ENCODE data around the gene NRSN2.

Gene NRSN2, protein sequence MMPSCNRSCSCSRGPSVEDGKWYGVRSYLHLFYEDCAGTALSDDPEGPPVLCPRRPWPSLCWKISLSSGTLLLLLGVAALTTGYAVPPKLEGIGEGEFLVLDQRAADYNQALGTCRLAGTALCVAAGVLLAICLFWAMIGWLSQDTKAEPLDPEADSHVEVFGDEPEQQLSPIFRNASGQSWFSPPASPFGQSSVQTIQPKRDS

DNA sequence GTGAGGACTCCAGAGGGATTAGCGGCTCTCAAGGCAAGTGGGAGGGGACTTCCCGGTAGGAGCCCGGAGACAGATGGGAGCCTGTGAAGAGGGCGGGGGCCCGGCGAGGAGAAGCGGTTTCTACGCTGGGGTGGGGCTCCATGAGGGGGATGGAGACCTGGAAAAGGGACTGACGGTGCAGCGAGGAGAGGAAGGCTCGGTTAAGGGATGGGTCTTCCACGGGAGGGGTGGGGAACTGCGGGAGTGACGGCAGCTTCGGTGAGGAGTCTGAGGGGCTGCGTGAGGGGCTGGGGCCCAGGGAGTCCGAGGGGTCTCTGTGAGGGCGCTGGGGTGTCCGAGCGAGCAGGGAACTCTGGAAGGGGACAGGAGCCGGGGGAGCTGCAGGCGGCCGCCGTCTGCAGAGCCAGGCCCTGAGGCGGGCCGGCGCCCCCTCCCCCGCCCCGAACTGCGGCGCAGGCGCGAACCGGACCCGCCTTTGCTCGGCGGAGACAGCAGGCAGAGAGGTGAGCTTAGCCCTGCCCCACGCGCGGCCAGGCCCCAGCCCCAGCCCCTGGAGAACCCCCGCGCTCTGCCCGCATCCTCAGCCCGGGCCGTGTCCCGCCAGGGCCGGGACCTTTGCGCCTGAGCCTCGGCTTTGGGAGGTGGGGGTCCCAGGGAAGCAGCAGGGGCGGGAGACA, at the start of gene NRSN2:
NRSN2 (plus strand) TSS at position 472 of the 677 bp plus-strand sequence. CDS start 2,533 bp downstream, outside the sequence.
- DNase-seq (ENCODE audit: low read depth), result peak; percentile 77

DNA sequence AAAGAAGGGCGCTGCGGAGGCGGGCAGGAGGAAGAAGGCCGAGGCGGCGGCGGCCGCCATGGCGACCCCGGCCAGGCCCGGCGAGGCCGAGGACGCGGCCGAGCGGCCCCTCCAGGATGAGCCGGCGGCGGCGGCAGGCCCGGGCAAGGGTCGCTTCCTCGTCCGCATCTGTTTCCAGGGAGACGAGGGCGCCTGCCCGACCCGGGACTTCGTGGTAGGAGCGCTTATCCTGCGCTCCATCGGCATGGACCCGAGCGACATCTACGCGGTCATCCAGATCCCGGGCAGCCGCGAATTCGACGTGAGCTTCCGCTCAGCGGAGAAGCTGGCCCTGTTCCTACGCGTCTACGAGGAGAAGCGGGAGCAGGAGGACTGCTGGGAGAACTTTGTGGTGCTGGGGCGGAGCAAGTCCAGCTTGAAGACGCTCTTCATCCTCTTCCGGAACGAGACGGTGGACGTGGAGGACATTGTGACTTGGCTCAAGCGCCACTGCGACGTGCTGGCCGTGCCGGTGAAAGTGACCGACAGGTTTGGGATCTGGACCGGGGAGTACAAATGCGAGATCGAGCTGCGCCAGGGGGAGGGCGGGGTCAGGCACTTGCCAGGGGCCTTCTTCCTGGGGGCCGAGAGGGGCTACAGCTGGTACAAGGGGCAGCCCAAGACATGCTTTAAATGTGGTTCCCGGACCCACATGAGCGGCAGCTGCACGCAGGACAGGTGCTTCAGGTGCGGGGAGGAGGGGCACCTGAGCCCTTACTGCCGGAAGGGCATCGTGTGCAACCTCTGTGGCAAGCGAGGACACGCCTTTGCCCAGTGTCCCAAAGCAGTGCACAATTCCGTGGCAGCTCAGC, 48.8 kb upstream of the NRSN2 start:
- DNase-seq (ENCODE audit: low read depth), result peak; percentile 86

DNA sequence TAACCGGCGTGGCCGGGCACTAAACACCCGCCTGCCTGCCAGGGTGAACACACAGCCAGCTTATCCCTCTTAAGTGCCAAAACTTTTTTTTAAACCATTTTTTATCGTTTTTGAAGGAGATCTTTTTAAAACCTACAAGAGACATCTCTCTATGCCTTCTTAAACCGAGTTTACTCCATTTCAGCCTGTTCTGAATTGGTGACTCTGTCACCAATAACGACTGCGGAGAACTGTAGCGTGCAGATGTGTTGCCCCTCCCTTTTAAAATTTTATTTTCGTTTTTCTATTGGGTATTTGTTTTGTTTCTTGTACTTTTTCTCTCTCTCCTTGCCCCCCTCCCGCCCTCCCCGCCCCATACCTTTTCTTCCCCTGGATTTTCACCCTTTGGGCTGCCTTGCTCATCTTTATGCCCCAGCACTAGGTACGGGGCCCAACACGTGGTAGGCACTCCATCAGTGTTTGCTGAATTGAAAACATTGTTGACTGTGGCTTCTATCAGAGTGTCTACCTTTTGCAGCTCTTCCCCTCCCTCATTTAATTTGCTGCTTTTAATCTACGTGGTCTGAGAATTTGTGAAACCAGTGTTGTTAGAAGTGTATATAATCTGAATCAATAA, 48.0 kb upstream of the NRSN2 start:
- DNase-seq (ENCODE audit: low read depth), result no peak

DNA sequence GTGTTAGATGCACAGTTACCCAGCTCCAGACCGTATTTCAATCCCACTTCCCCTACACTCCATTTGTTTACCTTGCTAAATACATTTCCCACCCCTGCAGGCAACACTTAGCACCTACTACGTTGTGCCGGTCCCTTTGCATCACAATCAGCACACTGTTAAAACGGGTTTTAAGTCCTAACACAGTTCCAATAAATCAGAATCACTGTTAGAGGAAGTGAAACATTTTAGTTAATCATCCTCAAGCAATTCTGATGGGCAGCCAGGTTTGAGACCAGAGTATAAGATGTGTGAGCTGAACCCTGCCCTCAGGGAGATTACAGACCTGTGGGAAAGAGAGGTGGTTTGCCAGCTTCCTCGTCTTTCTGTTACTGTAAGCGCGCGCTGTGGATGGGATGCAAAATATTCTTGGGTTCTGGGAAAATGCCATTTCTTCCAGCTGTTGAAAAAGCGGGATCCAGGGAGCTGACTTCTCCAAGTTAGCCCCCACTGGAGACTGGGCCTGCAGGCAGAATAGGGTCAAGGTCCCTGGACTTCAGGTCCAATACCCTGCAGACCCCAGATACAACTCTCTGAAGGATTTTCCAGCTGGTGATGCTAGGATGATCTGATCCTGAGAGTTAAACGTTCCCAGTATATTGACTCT, 46.4 kb upstream of the NRSN2 start:
- no peak for DNase-seq (ENCODE audit: low read depth)

DNA sequence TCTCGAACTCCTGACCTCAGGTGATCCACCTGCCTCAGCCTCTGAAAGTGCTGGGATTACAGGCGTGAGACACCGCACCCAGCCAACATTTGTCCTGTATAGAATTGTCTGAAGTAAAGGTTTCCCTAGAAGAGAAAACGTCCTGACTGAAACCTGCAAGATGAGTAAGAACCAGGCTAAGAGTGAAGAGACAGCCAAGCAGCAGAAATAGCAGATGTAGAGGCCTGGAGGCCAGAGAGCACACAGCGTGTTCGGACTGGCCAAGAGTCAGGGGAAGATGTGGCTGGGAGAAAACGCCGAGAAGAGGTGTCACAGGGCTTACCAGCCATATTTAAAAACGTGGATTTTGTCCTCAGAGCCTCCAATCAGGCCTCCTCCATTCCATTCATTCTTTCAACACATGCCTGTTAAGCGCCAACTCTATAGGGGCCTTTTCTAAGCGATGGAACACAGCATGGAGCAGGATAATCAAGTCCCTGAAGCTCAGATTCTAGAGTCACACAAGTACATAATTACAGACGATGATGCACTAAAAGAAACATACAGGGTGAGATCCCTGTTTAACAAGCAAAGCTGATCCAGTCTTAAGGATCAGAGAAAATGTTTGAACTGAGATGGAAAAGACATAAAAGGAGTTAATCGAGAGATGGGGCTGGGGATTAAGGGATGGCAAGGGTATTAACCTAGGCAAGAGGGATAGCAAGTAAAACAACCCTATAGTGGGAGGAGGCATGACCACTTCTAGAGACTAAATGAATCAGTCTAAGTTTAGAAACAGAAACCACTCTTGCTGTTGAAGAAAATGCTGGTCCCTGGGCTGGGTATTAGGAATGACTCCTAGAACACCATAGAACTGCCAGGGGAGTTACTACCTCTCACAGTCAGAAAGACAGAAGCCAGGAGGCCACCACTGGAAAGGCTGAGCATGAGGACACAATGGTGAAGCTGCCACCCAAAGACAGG, 44.7 kb upstream of the NRSN2 start:
- no peak for DNase-seq (ENCODE audit: low read depth)

DNA sequence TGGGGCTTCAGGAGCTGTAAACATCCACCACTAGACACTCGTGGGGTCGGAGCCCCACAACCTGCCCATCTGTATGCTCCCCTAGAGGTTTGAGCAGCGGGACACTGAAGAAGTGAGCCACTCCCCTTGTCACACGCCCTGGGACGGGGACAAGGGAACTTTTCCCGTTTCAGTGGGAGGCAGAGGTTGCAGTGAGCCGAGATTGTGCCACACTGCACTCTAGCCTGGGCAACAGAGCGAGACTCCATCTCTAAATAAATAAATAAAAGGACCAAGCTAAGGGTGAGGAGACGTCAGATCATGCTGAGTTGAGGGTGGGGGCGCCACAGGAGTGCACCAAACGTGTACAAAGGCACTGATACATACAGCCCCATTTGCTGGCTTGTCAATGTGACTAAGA, 41.2 kb upstream of the NRSN2 start:
- no peak for DNase-seq (ENCODE audit: low read depth)

DNA sequence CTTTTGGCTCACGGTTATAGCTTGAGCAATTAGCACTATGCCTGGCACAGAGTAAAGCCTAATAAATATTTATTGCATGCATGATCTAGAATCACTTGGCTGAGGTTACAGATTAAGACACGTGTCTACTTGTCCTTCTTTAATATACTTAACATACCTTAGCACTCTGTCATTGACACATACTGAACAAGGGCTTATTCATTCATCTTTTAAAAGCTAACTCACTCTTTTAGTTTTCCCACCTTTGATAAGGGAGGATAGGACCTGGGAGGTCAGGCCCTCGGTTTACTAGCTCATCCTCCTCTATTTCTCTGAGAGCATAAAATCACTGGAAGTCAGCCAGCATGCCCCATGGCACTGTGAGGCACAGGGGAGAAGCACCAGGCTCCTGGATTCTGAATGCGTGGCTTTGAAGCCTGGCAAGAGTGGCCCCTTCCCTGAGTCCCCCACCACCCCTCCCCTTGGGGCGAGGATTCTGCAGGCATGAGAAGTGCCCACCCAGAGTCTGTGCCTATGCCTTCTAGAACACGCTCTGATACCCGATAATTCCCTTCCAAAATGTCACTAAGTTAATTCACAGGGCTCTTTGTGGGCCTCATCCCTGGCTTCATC, 38.4 kb upstream of the NRSN2 start:
- no peak for DNase-seq (ENCODE audit: low read depth)

DNA sequence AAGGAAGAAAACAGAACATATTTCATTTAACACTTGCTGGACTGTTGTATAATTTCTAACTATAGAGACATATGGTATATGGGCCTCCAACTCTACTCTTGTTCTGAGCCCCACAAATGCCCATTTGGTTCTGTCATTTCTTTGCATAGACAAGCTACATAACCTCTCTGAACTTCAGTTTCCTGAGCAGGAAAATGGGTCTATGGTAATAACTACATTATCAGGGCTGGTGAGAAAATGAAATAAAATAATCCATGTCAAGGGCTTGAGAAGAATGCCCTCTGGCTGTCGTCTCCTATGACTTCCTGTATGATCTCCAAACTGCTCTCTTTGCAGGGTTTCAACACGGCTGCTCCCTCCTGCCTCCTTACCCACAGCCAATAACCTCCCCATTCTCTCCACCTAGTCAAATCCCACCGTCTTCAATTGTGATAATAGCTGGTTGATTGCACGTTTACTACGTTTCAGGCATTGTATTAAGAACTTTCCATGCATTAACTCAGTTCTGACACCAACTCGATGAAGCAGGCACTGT, 37.5 kb upstream of the NRSN2 start:
- DNase-seq (ENCODE audit: low read depth), result peak; percentile 66

DNA sequence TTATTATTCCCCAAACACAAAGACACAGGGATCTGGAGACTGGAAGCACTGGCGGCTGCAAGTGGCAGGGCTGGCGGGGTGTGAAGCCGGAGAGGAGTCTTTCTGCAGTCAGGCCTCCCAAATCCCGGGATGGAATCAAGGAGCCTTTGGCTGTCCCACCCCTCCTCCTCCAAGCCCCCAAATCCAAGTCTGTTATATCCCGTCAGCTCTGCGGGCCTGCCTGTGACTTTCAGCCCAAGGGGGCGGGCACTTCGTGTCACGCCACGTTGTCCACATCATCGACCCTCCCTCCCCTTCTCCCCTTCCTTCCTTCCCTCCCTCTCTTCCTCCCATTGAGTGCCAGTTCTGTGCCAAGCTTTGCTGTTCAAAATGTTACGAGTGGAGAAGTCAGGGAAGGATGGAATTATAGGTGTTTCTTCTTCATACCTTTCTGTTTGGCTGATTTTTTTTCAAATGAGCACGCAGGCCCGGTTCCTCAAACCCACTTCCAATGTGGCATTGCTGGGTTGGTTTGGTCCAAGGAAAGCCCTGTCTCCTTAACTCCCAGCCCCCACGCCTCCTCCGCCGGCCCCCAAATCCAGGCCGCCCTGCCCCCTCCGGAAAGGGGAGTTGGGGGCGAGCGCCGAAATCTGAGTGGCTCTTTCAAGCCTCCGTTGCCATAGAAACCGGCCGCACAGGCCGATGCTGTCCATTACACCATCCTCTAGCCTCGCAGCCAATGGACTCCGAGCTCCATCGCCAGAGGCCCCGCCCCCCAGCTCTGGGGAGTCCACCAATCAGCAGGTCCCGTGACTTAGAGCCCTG, 36.9 kb upstream of the NRSN2 start:
- peak; percentile 100 for DNase-seq (ENCODE audit: low read depth)

DNA sequence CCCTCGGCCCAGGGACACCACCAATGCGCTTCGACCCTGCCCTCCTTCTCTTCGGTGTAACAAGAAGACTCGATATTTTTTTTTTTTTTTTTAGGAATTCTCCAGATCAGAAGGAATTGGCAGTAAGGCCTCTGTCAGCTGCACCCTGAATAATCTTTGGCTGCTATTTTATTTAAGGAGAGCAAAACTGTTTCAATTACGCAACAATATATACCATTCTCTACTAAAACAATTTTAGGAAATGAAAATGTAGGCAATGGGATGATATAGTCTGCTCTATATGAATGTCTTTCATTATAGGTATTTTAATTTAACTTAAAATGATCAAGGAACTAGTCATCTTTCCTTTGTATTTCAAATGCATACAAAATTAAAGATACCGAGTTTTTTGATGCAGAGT, 36.3 kb upstream of the NRSN2 start:
- no peak for DNase-seq (ENCODE audit: low read depth)

DNA sequence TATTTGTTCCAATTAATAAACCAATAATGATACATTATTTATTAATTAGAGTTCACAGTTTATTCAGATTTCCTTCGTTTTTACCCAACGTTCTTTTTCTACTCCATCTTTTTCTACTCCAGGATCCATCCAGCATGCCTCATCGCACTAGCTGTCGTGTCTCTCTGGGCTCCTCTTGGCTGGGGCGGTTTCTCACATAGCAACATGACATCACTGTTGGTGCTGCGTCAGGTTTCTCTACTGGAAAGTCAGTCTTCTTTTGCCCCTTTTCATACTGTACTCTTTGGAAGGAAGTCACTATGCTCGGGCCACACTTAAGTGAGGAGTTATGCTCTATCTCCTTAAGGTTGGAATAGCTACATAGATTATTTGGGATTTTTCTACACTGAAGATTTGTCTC, 35.3 kb upstream of the NRSN2 start:
- DNase-seq (ENCODE audit: low read depth), result no peak

DNA sequence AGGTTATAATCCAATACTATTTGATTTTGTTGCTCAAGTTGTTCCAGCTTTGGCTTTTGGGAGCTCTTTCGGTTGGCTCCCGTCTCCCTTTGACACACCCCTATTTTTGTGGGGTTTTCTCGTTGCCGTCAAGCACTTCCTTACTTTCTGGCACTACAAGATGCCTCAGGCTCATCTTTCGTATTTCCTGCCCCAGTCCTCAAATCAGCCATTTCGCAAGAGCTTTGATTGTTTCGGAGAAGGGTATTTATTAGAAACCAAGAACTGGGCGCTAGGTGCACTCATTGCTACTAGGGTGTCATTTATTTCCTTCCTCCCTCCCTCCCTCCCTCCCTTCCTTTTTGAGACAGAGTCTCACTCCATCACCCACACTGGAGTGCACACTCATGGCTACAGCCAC, 34.8 kb upstream of the NRSN2 start:
- DNase-seq (ENCODE audit: low read depth), result no peak

DNA sequence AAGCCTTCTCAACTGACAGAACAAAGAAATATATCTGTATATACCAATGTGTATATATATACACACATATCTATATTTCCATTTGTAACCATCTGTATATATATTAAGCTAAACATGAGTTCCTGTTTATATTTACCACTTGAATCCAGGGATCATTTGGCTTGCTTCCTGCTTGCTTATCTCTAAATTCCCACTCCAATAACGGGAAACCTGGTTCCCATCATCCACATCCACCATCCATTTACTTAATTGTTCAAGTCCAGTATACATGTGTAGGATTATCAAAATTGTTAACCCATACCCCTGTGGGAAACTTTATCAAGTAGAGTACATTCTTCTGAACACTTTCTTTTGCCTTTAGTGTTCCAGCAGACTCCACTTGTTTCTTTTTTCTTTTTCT, 34.0 kb upstream of the NRSN2 start:
- no peak for DNase-seq (ENCODE audit: low read depth)

DNA sequence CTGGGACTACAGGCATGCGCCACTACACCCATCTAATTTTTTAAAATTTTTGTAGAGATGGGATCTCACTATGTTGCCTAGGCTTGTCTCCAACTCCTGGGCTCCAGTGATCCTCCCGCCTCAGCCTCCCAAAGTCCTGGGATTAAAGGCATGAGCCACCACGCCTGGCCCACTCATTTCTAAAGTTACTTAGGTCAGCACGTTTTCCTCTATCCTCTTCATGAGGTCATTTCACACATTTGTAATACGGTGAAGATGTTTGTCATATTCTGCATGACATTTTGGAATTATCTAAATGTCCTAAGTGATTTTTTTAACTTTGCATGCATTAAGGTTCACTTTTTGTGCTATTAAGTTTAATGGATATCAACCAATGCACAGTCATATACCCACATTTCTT, 33.5 kb upstream of the NRSN2 start:
- no peak for DNase-seq (ENCODE audit: low read depth)

DNA sequence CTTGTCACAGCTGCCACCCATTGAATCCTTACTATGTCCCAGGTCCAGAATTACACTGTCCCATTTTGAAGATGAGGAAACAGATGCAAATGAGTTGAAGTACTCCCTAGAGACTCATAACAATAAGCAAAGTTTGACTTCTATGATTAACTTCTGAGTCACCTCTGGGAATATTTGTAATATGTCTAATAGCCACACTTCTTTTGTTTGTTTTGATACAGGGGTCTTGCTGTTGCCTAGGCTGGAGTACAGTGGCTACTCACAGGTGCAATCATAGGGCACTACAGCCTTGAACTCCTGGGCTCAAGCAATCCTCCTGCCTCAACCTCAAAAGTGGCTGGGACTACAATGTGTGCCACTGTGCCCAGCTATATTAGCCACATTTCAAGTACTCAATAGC, 33.0 kb upstream of the NRSN2 start:
- peak; percentile 64 for DNase-seq (ENCODE audit: low read depth)

DNA sequence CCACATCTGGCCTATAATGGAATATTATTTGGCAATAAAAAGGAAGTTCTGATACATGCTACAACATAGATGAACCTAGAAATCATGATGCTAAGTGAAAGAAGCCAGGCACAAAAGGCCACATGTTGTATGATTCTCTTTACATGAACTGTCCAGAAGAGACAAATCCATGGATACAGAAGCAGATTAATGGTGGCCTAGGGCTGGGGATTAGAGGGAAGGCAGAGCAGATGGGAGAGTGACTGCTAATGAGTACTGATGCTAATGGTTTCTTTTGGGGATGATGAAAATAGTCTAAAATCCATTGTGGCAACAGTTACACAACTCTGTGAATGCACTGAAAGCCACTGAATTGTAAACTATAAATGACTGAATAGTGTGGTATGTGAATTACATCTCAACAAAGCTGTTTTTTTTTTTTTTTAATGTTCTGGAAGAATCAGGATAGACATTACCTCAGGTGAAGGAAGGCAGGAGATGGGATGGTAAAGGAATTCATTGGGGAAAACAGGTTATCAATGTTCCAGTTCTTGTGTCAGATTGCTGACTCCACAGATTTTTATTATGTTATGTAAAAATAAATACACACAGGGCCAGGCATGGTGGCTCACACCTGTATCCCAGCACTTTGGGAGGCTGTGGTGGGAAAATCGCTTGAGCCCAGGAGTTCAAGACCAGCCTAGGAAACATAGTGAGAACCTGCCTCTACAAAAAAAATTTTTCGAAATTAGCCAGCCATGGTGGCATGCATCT, 30.4 kb upstream of the NRSN2 start:
- DNase-seq (ENCODE audit: low read depth), result peak; percentile 76

DNA sequence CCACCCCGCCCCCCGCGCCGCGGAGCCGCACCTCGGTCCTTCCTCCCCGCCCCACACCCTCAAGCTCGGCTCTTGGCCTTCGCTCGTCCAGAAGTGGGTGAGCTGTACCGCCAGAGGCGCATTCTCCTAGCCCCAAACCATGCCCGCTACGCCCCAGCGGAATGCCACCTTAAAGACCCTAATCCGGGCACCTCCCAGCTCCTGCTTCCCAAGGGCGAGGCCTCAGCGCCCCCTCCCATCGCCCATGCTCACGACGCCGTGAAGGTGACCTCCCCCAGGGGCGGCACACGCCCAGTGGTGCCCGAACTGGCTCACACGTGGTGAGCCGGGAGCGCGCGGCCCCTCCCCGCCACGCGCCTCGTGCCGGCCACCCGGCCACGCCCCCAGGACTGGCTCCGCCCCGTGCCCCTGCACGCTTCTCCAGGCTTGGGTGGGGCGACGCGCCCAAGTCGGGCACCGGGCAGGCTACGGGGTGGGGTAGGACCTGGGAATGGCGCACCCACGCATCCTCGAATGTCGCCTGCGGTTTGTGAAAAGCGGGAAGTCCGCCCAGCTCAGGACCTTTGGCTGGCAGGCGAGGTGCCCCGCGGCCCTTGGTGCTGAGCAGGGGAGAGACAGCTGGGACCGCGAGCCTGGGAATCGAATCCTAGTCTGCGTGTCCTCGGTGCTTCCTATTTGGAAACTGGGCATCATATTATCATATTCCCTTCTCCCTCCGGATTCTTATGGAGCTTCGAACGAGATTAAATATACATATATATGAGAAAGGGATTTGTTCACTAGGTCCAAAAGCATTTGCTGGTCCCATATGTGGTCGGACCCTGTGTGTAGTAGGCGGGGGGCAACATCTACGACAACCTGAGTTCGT, 22.5 kb upstream of the NRSN2 start:
- DNase-seq (ENCODE audit: low read depth), result peak; percentile 87
